OCI-LY3 (cell line): ENCODE results near the gene DYRK1A.

Experiments
- CTCF ChIP-seq: fragments of 200-600, 300-600 bp; sonication (generic); IDR thresholded peaks from 2 replicates; pipeline ENCODE4 v1.5.1; 2014; ENCODE audit warnings: antibody characterized with exemption, low read length, low read depth
- EZH2phosphoT487 ChIP-seq: fragments of 200-600 bp; shearing (Covaris generic); IDR thresholded peaks from 2 replicates; pipeline ENCODE4 v1.6.1; 2018; ENCODE audit warnings: antibody characterized with exemption, mixed run types, low read depth

- TF ChIP-seq CTCF (no peak), EZH2phosphoT487 (no peak)
Measured at GRCh38 chr21:37503848-37504467, 137.4 kb downstream of the DYRK1A start.
